HepG2 (cell line): ENCODE results near the gene WNK2. TPM values are rescaled to one million over a fixed set of nuclear protein-coding genes. Genes with fewer than 3 reads are reported as not detected.

Source experiments
- ATAC-seq: fragments of 200-7000 bp; cut with Tn5 transposase; 3 replicates; pipeline ENCODE4 v1.9.1; 2020; ENCODE audit warnings: mild to moderate bottlenecking, moderate library complexity
- BruUV-seq: library from RNA; stranded (reverse); fragments of 400-500 nt; replicated peaks from 2 replicates; lab custom pipeline; 2021; lab: Mats Ljungman, UMichigan
- CTCF ChIA-PET: fragments of 300-600 bp; formaldehyde crosslinking; extraction: SDS; loops from one replicate; lab custom pipeline; 2021; ENCODE audit warnings: low total read pairs, inconsistent platforms, low intra/inter-chr PET ratio; lab: Yijun Ruan, JAX
- POLR2A ChIA-PET: fragments of 350-600 bp; sonication (Branson Sonifier 250); formaldehyde crosslinking; loops from one replicate; lab custom pipeline; 2020; ENCODE audit warnings: antibody characterized with exemption, inconsistent platforms; lab: Yijun Ruan, JAX
- DNase-seq: peaks from one replicate; pipeline ENCODE4 v3.0.0-alpha.2; 2015; ENCODE audit warnings: low spot score
- FAIRE-seq: peaks from 3 replicates; lab custom pipeline; 2011; peaks lifted over from hg19 to GRCh38; lab: Jason Lieb, UNC
- H2AFZ ChIP-seq: one replicate; pipeline ENCODE4 v1.6.1; 2011; ENCODE audit warnings: low read length, inconsistent platforms
- H3K27ac ChIP-seq: fragments of 300-600 bp; 3 replicates; pipeline ENCODE4 v1.8.0; 2011; ENCODE audit warnings: mixed run types, mild to moderate bottlenecking, mixed read lengths, low read length, inconsistent platforms; ENCODE audit not compliant: insufficient read depth; ENCODE audit errors: extremely low read length
- H3K27me3 ChIP-seq, 2 experiments: fragments of 200-600 bp in 1 of 2; 2 replicates in 1 of 2; 3 replicates in 1 of 2; pipeline versions ENCODE4 v1.6.0 to v1.8.0; 2011; ENCODE audit warnings: low read length in 2 of 2, mild to moderate bottlenecking in 2 of 2, moderate library complexity in 2 of 2, inconsistent platforms in 1 of 2; ENCODE audit not compliant: insufficient read depth in 2 of 2, control insufficient read depth in 1 of 2
- H3K36me3 ChIP-seq, 2 experiments: fragments of 200-600 bp in 1 of 2; replicated peaks in 1 of 2; 2 replicates in 1 of 2; 3 replicates in 1 of 2; pipeline versions ENCODE4 v1.5.1 to v1.8.0; 2011; ENCODE audit warnings: low read length in 2 of 2, inconsistent platforms in 1 of 2; ENCODE audit not compliant: insufficient read depth in 2 of 2, control insufficient read depth in 1 of 2
- H3K4me1 ChIP-seq: 2 replicates; pipeline ENCODE4 v1.5.1; 2012; ENCODE audit warnings: low read length, inconsistent platforms; ENCODE audit not compliant: insufficient read depth
- H3K4me2 ChIP-seq: 2 replicates; pipeline ENCODE4 v1.6.0; 2011; ENCODE audit warnings: low read depth, low read length, inconsistent platforms
- H3K4me3 ChIP-seq, 3 experiments: fragments of 200-600 bp in 1 of 3; sonication (generic), shearing (Covaris generic) in 1 of 3; replicated peaks in 1 of 3; 2 replicates each; pipeline ENCODE4 v1.5.1; 2011 to 2016; ENCODE audit warnings: low read length in 3 of 3, inconsistent platforms in 2 of 3, low read depth in 2 of 3, mild to moderate bottlenecking in 2 of 3, control low read depth in 1 of 3, mixed read lengths in 1 of 3; ENCODE audit not compliant: insufficient read depth in 1 of 3
- H3K79me2 ChIP-seq: one replicate; pipeline ENCODE4 v1.6.1; 2011; ENCODE audit warnings: low read length, inconsistent platforms; ENCODE audit not compliant: insufficient read depth
- H3K9ac ChIP-seq: 2 replicates; pipeline ENCODE4 v1.6.0; 2011; ENCODE audit warnings: mild to moderate bottlenecking, low read depth, low read length, inconsistent platforms; ENCODE audit not compliant: insufficient read depth
- H3K9me3 ChIP-seq: 2 replicates; pipeline ENCODE4 v1.5.1; 2012; ENCODE audit warnings: mild to moderate bottlenecking, low read length
- H4K20me1 ChIP-seq: 2 replicates; pipeline ENCODE4 v1.6.0; 2011; ENCODE audit warnings: inconsistent platforms, mild to moderate bottlenecking, low read length, moderate library complexity; ENCODE audit not compliant: insufficient read depth
- BRD4 ChIP-seq: sonication (generic); formaldehyde crosslinking; IDR thresholded peaks from 2 replicates; pipeline ENCODE4 v1.4.0; 2020; ENCODE audit warnings: missing genetic modification reagents
- EED ChIP-seq: sonication (generic); formaldehyde crosslinking; IDR thresholded peaks from 2 replicates; pipeline ENCODE4 v1.5.0; 2020; ENCODE audit warnings: mild to moderate bottlenecking, missing genetic modification reagents
- ERF ChIP-seq: IDR thresholded peaks from 2 replicates; pipeline ENCODE4 v1.6.1; 2018; ENCODE audit warnings: missing biosample characterization, missing genetic modification reagents
- FOXA3 ChIP-seq: IDR thresholded peaks from 2 replicates; pipeline ENCODE4 v1.6.1; 2016; ENCODE audit warnings: missing genetic modification reagents, missing compliant biosample characterization
- GATAD1 ChIP-seq: IDR thresholded peaks from 2 replicates; pipeline ENCODE4 v1.6.1; 2016; ENCODE audit warnings: missing genetic modification reagents, missing compliant biosample characterization
- GLI4 ChIP-seq: sonication (generic); formaldehyde crosslinking; IDR thresholded peaks from 2 replicates; pipeline ENCODE4 v1.5.1; 2020; ENCODE audit warnings: missing genetic modification reagents, mild to moderate bottlenecking, moderate library complexity, borderline replicate concordance
- HINFP ChIP-seq: sonication (generic); formaldehyde crosslinking; IDR thresholded peaks from 2 replicates; pipeline ENCODE4 v1.4.0; 2020; ENCODE audit warnings: low read depth, mild to moderate bottlenecking, missing genetic modification reagents
- MTA1 ChIP-seq: sonication (generic); formaldehyde crosslinking; IDR thresholded peaks from 2 replicates; pipeline ENCODE4 v1.4.0; 2020; ENCODE audit warnings: missing genetic modification reagents, mild to moderate bottlenecking, borderline replicate concordance
- MXI1 ChIP-seq: IDR thresholded peaks from 3 replicates; pipeline ENCODE4 v1.6.1; 2012; ENCODE audit warnings: low read depth, low read length, inconsistent platforms, borderline replicate concordance
- MYPOP ChIP-seq: sonication (generic); formaldehyde crosslinking; IDR thresholded peaks from 2 replicates; pipeline ENCODE4 v1.8.1; 2023; ENCODE audit warnings: mild to moderate bottlenecking, moderate library complexity, missing genetic modification reagents
- NFE2L2 ChIP-seq: fragments of 150-350 bp; IDR thresholded peaks from 2 replicates; pipeline ENCODE4 v1.6.1; 2014; ENCODE audit warnings: low read length
- PBX2 ChIP-seq: IDR thresholded peaks from 2 replicates; pipeline ENCODE4 v1.6.1; 2016; ENCODE audit warnings: control low read depth
- REL ChIP-seq: sonication (generic); formaldehyde crosslinking; conservative IDR thresholded peaks from 2 replicates; pipeline ENCODE4 v1.8.0; 2022; ENCODE audit warnings: mild to moderate bottlenecking, missing genetic modification reagents, moderate library complexity
- SUZ12 ChIP-seq: fragments of 150-350 bp; IDR thresholded peaks from 2 replicates; pipeline ENCODE4 v1.6.1; 2014; ENCODE audit warnings: low read depth, low read length
- TEAD3 ChIP-seq: optimal IDR thresholded peaks from 2 replicates; pipeline ENCODE3; 2016; ENCODE audit warnings: borderline replicate concordance
- ZBTB7B ChIP-seq: sonication (generic); formaldehyde crosslinking; IDR thresholded peaks from 2 replicates; pipeline ENCODE4 v1.4.0; 2020; ENCODE audit warnings: missing genetic modification reagents
- ZMAT3 ChIP-seq: sonication (generic); formaldehyde crosslinking; conservative IDR thresholded peaks from 2 replicates; pipeline ENCODE4 v1.7.0; 2021; ENCODE audit warnings: missing genetic modification reagents
- ZNF10 ChIP-seq: sonication (generic); formaldehyde crosslinking; IDR thresholded peaks from 2 replicates; pipeline ENCODE4 v1.4.0; 2020; ENCODE audit warnings: mild to moderate bottlenecking, low read depth, missing genetic modification reagents, borderline replicate concordance
- ZNF446 ChIP-seq: sonication (generic); formaldehyde crosslinking; IDR thresholded peaks from 2 replicates; pipeline ENCODE4 v1.5.0; 2020; ENCODE audit warnings: mild to moderate bottlenecking, missing genetic modification reagents
- WGBS: methylation state at CpG from one replicate; pipeline ENCODE4 v1.1.6; 2017; ENCODE audit warnings: low lambda C conversion rate; 5-methylcytosine and 5-hydroxymethylcytosine counted together
- in situ Hi-C: cut with HindIII; loops from 2 replicates; pipeline ENCODE4 v1.10.0; 2017; ENCODE audit warnings: low pct_unique_long_range_greater_than_20kb; ENCODE audit not compliant: extremely low pct_ligation_motif_present
- intact Hi-C: fragments of 100-400 bp; cut with micrococcal nuclease; formaldehyde crosslinking; loops from one replicate; pipeline ENCODE4 v1.10.0; 2022; ENCODE audit not compliant: unreplicated experiment
- polyA plus RNA-seq, 8 experiments: library from polyadenylated mRNA; depleted of rRNA in 3 of 8; stranded (reverse) in 7 of 8; unstranded in 1 of 8; fragments of >200 nt; fragmentation: Illumina TruSeq in 4 of 8; extraction: Trizol in 4 of 8; gene quantifications; 2 replicates each; pipeline versions ENCODE4 v1.2.1 to v1.2.3, GENCODE V29; 2011 to 2016; ENCODE audit warnings: low read depth in 4 of 8, missing spikeins in 1 of 8, mixed read lengths in 1 of 8; ENCODE audit not compliant: insufficient read depth in 1 of 8
- total RNA-seq, 5 experiments: library from RNA; depleted of rRNA; stranded (reverse); fragments of >200 nt; fragmentation: Illumina TruSeq; extraction: Trizol; gene quantifications; 2 replicates each; pipeline ENCODE4 v1.2.3, GENCODE V29; 2016; ENCODE audit warnings: low read depth in 1 of 5

WNK2 gene
- total and polyA plus RNA-seq, 2 of the 13 experiments (the other 11 are each of a cell fraction or from before 2014, with no cell fraction given) = 10.5 to 12.0 TPM

- DNase-seq = no peak
- H3K4me3 ChIP-seq = no peak overlapping the region
- WGBS = 100% methylated on average over 3 of the region's 4 CpGs
- H3K4me2 ChIP-seq = no peak overlapping the region
- CTCF ChIA-PET = no interaction called here
- in situ Hi-C loops = loop anchor here (10.0 kb wide), 1 partner anchor 46 kb away; no protein-coding TSS in a partner anchor
- BruUV-seq = no TSS peak
- no peak overlapping the region for H3K9ac ChIP-seq
- no peak for TF ChIP-seq FOXA3 (CRISPR knock-in tag)
- TF ChIP-seq PBX2 = no peak
- TF ChIP-seq ZNF10 (CRISPR knock-in tag) = no peak
- no peak for TF ChIP-seq ZBTB7B (CRISPR knock-in tag)
- TF ChIP-seq BRD4 (CRISPR knock-in tag) = no peak
- TF ChIP-seq GATAD1 (CRISPR knock-in tag) = no peak
- no peak for TF ChIP-seq REL (CRISPR knock-in tag)
- TF ChIP-seq MTA1 = no peak
- TF ChIP-seq EED (CRISPR knock-in tag) = no peak
- no peak for TF ChIP-seq TEAD3 (CRISPR knock-in tag)
- TF ChIP-seq GLI4 (CRISPR knock-in tag) = no peak
- no peak for TF ChIP-seq SUZ12
- no peak for TF ChIP-seq ZNF446 (CRISPR knock-in tag)
- TF ChIP-seq ZMAT3 = no peak
- no peak for TF ChIP-seq MYPOP (CRISPR knock-in tag)
- TF ChIP-seq ERF (CRISPR knock-in tag) = no peak
- no peak for TF ChIP-seq MXI1
- TF ChIP-seq NFE2L2 = no peak
- TF ChIP-seq HINFP = no peak
- TF ChIP-seq, all 625 proteins: peak for 0
- ATAC-seq (no peak), FAIRE-seq (no peak)
- no peaks in the 10 kb centered on the region for H4K20me1 ChIP-seq
- intact Hi-C loops = no loop called here
- H3K27me3 ChIP-seq = no peaks in the 10 kb centered on the region
- no peaks in the 10 kb centered on the region for H3K79me2 ChIP-seq
- no peaks in the 10 kb centered on the region for H3K4me1 ChIP-seq
- no peak overlapping the region for H2AFZ ChIP-seq
- POLR2A ChIA-PET = no interaction called here
- H3K27ac ChIP-seq = no peak overlapping the region
- H3K9me3 ChIP-seq = no peaks in the 10 kb centered on the region
- peaks cover 13 to 42% of the 10 kb centered on the region in 2 experiments for H3K36me3 ChIP-seq
Observed at GRCh38 chr9:93258419-93258817, 74.5 kb downstream of the WNK2 start.
